ENCODE measurements around the gene ADGRL1. TPM values are rescaled to one million over a fixed set of nuclear protein-coding genes. Genes with fewer than 3 reads are reported as not detected.
A peak's percentile ranks its signal among the peaks of the same experiment; 100 is the strongest.

Gene ADGRL1
- total RNA-seq, 1 donor from 2014 or later: 68.1 TPM

- no peak for DNase-seq
- Mint-ChIP-seq H3K27me3 (ENCODE audit: unreplicated experiment) (peaks cover 6% of the 10 kb centered on the region), H3K36me3 (ENCODE audit: unreplicated experiment) (no peaks in the 10 kb centered on the region), H3K4me1 (ENCODE audit: low read depth, unreplicated experiment) (peaks cover 6% of the 10 kb centered on the region), H3K4me3 (ENCODE audit: unreplicated experiment) (peak overlapping the region; percentile 80), H3K9me3 (ENCODE audit: unreplicated experiment) (peaks cover 3% of the 10 kb centered on the region), H3K27ac (ENCODE audit: unreplicated experiment) (no peak overlapping the region)
- no peak for TF ChIP-seq CTCF (IDR thresholded peaks at IDR 0.05; ENCODE audit: partially characterized antibody, unreplicated experiment)
Measured at GRCh38 chr19:14135985-14136508, 69.9 kb downstream of the ADGRL1 start.

- no peak for DNase-seq
- TF ChIP-seq CTCF (IDR thresholded peaks at IDR 0.05; ENCODE audit: partially characterized antibody, unreplicated experiment): no peak
- Mint-ChIP-seq H3K9me3 (ENCODE audit: unreplicated experiment) (peaks cover 3% of the 10 kb centered on the region), H3K36me3 (ENCODE audit: unreplicated experiment) (no peaks in the 10 kb centered on the region), H3K27ac (ENCODE audit: unreplicated experiment) (no peak overlapping the region), H3K4me3 (ENCODE audit: unreplicated experiment) (peak overlapping the region; percentile 80), H3K27me3 (ENCODE audit: unreplicated experiment) (peaks cover 6% of the 10 kb centered on the region), H3K4me1 (ENCODE audit: low read depth, unreplicated experiment) (peaks cover 6% of the 10 kb centered on the region)
Measured at GRCh38 chr19:14135355-14135754, 70.6 kb downstream of the ADGRL1 start.

- H3K9me3 Mint-ChIP-seq (ENCODE audit: unreplicated experiment): no peaks in the 10 kb centered on the region
- no peaks in the 10 kb centered on the region for H3K36me3 Mint-ChIP-seq (ENCODE audit: unreplicated experiment)
- H3K27me3 Mint-ChIP-seq (ENCODE audit: unreplicated experiment): no peaks in the 10 kb centered on the region
- no peak overlapping the region for H3K4me3 Mint-ChIP-seq (ENCODE audit: unreplicated experiment)
- no peak for TF ChIP-seq CTCF (IDR thresholded peaks at IDR 0.05; ENCODE audit: partially characterized antibody, unreplicated experiment)
- H3K4me1 Mint-ChIP-seq (ENCODE audit: low read depth, unreplicated experiment): peaks cover 1% of the 10 kb centered on the region
- DNase-seq: no peak
- no peak overlapping the region for H3K27ac Mint-ChIP-seq (ENCODE audit: unreplicated experiment)
Measured at GRCh38 chr19:14127929-14128509, 78.0 kb downstream of the ADGRL1 start.

GRCh38 chr19:14127176-14127575 lies 78.8 kb downstream of the ADGRL1 start:
- TF ChIP-seq CTCF (IDR thresholded peaks at IDR 0.05; ENCODE audit: partially characterized antibody, unreplicated experiment): no peak
- H3K4me3 Mint-ChIP-seq (ENCODE audit: unreplicated experiment): no peak overlapping the region
- DNase-seq: no peak
- no peaks in the 10 kb centered on the region for H3K27me3 Mint-ChIP-seq (ENCODE audit: unreplicated experiment)
- H3K36me3 Mint-ChIP-seq (ENCODE audit: unreplicated experiment): no peaks in the 10 kb centered on the region
- H3K9me3 Mint-ChIP-seq (ENCODE audit: unreplicated experiment): no peaks in the 10 kb centered on the region
- peaks cover 2% of the 10 kb centered on the region for H3K4me1 Mint-ChIP-seq (ENCODE audit: low read depth, unreplicated experiment)
- no peak overlapping the region for H3K27ac Mint-ChIP-seq (ENCODE audit: unreplicated experiment)

GRCh38 chr19:14122924-14123323 lies 83.0 kb downstream of the ADGRL1 start:
- TF ChIP-seq CTCF (IDR thresholded peaks at IDR 0.05; ENCODE audit: partially characterized antibody, unreplicated experiment): no peak
- Mint-ChIP-seq H3K9me3 (ENCODE audit: unreplicated experiment) (peaks cover 2% of the 10 kb centered on the region), H3K27ac (ENCODE audit: unreplicated experiment) (no peak overlapping the region), H3K27me3 (ENCODE audit: unreplicated experiment) (peaks cover 8% of the 10 kb centered on the region), H3K36me3 (ENCODE audit: unreplicated experiment) (no peaks in the 10 kb centered on the region), H3K4me3 (ENCODE audit: unreplicated experiment) (no peak overlapping the region), H3K4me1 (ENCODE audit: low read depth, unreplicated experiment) (peaks cover 7% of the 10 kb centered on the region)
- no peak for DNase-seq

Data from glutamatergic neuron (in vitro differentiated cells).